Measurements from ENCODE around the gene CPNE1.
"Not testable (repeated sequence)": the region's sequence is repeated elsewhere in the genome, so short reads cannot be mapped to it uniquely, and the experiment has no call there.

CPNE1 gene

GRCh38 chr20:35664466-35665206 is at the start of gene CPNE1, which contains the start of gene RBM12:
CPNE1 (minus strand) TSS chr20:35664900; CDS start chr20:35632923, 31,977 bp downstream.
RBM12 (minus strand) TSS chr20:35664900; CDS start chr20:35655322, 9,578 bp downstream.
- TF ChIP-seq, protein P1, sequence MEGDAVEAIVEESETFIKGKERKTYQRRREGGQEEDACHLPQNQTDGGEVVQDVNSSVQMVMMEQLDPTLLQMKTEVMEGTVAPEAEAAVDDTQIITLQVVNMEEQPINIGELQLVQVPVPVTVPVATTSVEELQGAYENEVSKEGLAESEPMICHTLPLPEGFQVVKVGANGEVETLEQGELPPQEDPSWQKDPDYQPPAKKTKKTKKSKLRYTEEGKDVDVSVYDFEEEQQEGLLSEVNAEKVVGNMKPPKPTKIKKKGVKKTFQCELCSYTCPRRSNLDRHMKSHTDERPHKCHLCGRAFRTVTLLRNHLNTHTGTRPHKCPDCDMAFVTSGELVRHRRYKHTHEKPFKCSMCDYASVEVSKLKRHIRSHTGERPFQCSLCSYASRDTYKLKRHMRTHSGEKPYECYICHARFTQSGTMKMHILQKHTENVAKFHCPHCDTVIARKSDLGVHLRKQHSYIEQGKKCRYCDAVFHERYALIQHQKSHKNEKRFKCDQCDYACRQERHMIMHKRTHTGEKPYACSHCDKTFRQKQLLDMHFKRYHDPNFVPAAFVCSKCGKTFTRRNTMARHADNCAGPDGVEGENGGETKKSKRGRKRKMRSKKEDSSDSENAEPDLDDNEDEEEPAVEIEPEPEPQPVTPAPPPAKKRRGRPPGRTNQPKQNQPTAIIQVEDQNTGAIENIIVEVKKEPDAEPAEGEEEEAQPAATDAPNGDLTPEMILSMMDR (IDR thresholded peaks at IDR 0.05; ENCODE audit: poor library complexity, severe bottlenecking) = peak; percentile 4
- peak; percentile 81 for ATAC-seq (ENCODE audit: low read depth)
- Histone ChIP-seq H3K9me3 (ENCODE audit: severe bottlenecking) (no peaks in the 10 kb centered on the region), H3K27me3 (ENCODE audit: insufficient read depth, poor library complexity, severe bottlenecking) (no peaks in the 10 kb centered on the region), H3K4me1 (ENCODE audit: insufficient read depth, poor library complexity, severe bottlenecking) (peaks cover 32% of the 10 kb centered on the region), H3K36me3 (ENCODE audit: low read depth) (peaks cover 32% of the 10 kb centered on the region), H3K4me3 (ENCODE audit: severe bottlenecking) (peak within 1 kb of the TSS; percentile 90), H3K27ac (ENCODE audit: poor library complexity, severe bottlenecking) (peak within 1 kb of the TSS; percentile 74)
- peak; percentile 99 for DNase-seq (ENCODE audit: low spot score)

DNA sequence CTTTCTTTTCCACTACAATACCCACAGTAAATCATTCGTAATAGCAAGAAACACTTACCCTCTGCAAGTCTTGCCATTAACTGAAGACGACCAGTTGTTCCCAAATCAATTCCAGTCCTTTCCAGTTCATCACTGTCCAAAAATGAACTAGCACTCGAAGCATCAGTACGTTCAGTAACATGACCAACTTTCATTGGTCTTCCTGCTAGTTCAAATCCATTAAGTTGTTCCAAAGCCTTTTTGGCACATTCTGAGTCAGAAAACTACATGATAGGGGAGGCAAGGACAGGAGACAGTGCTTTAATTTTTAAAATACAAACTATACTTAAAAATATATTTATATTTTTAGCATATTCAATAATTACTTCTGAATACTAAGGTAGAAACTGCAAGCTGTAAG is 49.4 kb upstream of the CPNE1 start:
- Histone ChIP-seq H3K4me3 (ENCODE audit: severe bottlenecking) (no peak overlapping the region), H3K27me3 (ENCODE audit: insufficient read depth, poor library complexity, severe bottlenecking) (no peaks in the 10 kb centered on the region), H3K9me3 (ENCODE audit: severe bottlenecking) (no peaks in the 10 kb centered on the region), H3K4me1 (ENCODE audit: insufficient read depth, poor library complexity, severe bottlenecking) (peaks cover 3% of the 10 kb centered on the region), H3K27ac (ENCODE audit: poor library complexity, severe bottlenecking) (no peak overlapping the region), H3K36me3 (ENCODE audit: low read depth) (peaks cover 98% of the 10 kb centered on the region)
- DNase-seq (ENCODE audit: low spot score) (no peak), ATAC-seq (ENCODE audit: low read depth) (no peak)
- TF ChIP-seq, protein P1 (IDR thresholded peaks at IDR 0.05; ENCODE audit: poor library complexity, severe bottlenecking) = no peak

DNA sequence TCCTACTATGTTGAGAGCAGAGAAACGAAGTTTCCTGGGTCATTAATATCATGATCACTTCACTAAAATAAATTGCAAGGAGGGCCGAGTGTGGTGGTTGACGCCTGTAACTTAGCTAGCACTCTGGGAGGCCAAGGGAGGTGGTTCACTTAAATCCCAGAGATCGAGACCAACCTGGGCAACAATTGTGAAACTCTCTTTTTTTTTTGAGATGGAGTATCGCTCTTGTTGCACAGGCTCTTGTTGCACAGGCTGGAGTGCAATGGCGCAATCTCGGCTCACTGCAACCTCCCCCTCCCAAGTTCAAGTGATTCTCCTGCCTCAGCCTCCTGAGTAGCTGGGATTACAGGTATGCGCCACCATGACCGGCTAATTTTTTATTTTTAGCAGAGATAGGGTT is 48.4 kb upstream of the CPNE1 start:
- H3K27ac ChIP-seq (ENCODE audit: poor library complexity, severe bottlenecking); ATAC-seq (ENCODE audit: low read depth); H3K27me3 ChIP-seq (ENCODE audit: insufficient read depth, poor library complexity, severe bottlenecking); H3K4me3 ChIP-seq (ENCODE audit: severe bottlenecking); DNase-seq (ENCODE audit: low spot score); H3K9me3 ChIP-seq (ENCODE audit: severe bottlenecking); H3K4me1 ChIP-seq (ENCODE audit: insufficient read depth, poor library complexity, severe bottlenecking): not testable (repeated sequence)
- peaks cover 98% of the 10 kb centered on the region for H3K36me3 ChIP-seq (ENCODE audit: low read depth)

DNA sequence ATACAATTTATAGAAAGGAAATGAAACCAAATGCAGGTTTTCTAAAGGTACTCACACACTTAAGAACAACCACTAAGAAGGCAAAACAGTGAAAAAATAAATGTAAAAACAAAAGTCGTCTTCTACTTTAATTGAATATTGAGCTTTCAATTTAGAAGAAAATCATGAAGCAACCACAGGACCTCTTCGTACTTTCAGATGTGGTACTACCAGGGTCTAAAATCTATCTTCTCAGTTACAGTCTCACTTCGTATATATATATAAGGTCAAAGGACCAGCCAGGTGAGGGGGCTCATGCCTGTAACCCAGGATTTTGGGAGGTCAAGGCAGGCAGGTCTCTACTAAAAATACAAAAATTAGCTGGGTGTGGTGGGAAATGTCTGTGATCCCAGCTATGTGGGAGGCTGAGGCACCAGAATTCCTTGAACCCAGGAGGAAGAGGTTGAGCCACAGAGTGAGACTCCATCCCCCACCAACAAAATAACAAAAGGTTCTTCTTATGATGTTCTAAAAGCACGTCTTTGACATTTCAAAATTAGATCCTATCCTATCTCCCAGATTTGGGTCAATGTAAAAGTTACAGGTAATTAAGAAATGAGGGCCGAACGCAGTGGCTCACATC is 47.0 kb upstream of the CPNE1 start:
- Histone ChIP-seq H3K4me3 (ENCODE audit: severe bottlenecking) (no peak overlapping the region), H3K9me3 (ENCODE audit: severe bottlenecking) (no peaks in the 10 kb centered on the region), H3K27ac (ENCODE audit: poor library complexity, severe bottlenecking) (no peak overlapping the region), H3K4me1 (ENCODE audit: insufficient read depth, poor library complexity, severe bottlenecking) (peaks cover 3% of the 10 kb centered on the region), H3K36me3 (ENCODE audit: low read depth) (peaks cover 98% of the 10 kb centered on the region), H3K27me3 (ENCODE audit: insufficient read depth, poor library complexity, severe bottlenecking) (no peaks in the 10 kb centered on the region)
- no peak for ATAC-seq (ENCODE audit: low read depth)
- TF ChIP-seq, protein P1 (IDR thresholded peaks at IDR 0.05; ENCODE audit: poor library complexity, severe bottlenecking) = no peak
- DNase-seq (ENCODE audit: low spot score) = no peak

DNA sequence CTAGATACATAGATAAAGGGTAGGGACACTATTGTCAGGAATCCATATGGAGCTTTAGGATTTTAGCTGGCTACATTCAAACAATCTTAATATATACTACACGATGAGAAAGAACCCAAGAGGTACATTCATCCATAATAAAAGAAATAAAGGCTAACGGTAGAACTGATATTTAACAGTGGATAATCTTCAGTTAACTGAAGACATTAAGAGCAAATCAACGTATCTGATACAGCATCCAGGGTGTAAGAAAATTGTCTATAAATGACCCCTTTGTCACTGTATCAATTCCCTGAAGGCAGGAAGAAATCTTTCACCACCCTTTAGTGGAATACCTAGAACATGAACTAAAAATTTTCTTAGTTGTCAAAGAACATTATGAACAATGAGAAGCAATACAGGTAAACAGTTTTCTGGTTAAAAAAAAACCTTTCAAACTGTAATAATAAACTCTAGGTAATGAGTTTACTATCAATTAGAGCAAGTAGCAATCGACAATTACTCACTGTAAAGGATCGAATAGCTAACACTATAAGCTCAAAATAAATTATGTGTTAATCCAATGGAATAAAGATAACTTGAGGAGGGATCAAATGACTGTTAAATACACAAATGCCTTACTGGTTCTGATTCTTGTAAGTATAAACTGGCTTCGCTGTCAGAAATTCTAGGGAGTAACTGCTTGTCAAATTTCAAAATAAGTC is 46.3 kb upstream of the CPNE1 start:
- no peak for DNase-seq (ENCODE audit: low spot score)
- no peak for ATAC-seq (ENCODE audit: low read depth)
- peak overlapping the region; percentile 6 for H3K27ac ChIP-seq (ENCODE audit: poor library complexity, severe bottlenecking)
- TF ChIP-seq, protein P1 (IDR thresholded peaks at IDR 0.05; ENCODE audit: poor library complexity, severe bottlenecking) = no peak
- H3K4me3 ChIP-seq (ENCODE audit: severe bottlenecking) = no peak overlapping the region
- peaks cover 3% of the 10 kb centered on the region for H3K4me1 ChIP-seq (ENCODE audit: insufficient read depth, poor library complexity, severe bottlenecking)
- H3K9me3 ChIP-seq (ENCODE audit: severe bottlenecking) = no peaks in the 10 kb centered on the region
- H3K27me3 ChIP-seq (ENCODE audit: insufficient read depth, poor library complexity, severe bottlenecking) = no peaks in the 10 kb centered on the region
- H3K36me3 ChIP-seq (ENCODE audit: low read depth) = peaks cover 98% of the 10 kb centered on the region

Data from RWPE2 (cell line).